KOPT-K1 (cell line): ENCODE measurements around the gene POU2F3.

Experiments used
- H3K27ac ChIP-seq: fragments of 200-600 bp; sonication (generic); 2 replicates; pipeline ENCODE4 v1.5.1; 2016; ENCODE audit warnings: antibody characterized with exemption, mild to moderate bottlenecking, low read depth, low read length; ENCODE audit not compliant: poor library complexity, severe bottlenecking
- H3K36me3 ChIP-seq: fragments of 200-600 bp; sonication (generic); 2 replicates; pipeline ENCODE4 v1.5.1; 2017; ENCODE audit warnings: antibody characterized with exemption, mild to moderate bottlenecking, low read length, moderate library complexity; ENCODE audit not compliant: insufficient read depth
- H3K9me3 ChIP-seq: fragments of 200-600 bp; sonication (generic); 2 replicates; pipeline ENCODE4 v1.5.1; 2017; ENCODE audit warnings: antibody characterized with exemption, low read length, mild to moderate bottlenecking; ENCODE audit not compliant: insufficient read depth, poor library complexity, severe bottlenecking

The POU2F3 gene

DNA sequence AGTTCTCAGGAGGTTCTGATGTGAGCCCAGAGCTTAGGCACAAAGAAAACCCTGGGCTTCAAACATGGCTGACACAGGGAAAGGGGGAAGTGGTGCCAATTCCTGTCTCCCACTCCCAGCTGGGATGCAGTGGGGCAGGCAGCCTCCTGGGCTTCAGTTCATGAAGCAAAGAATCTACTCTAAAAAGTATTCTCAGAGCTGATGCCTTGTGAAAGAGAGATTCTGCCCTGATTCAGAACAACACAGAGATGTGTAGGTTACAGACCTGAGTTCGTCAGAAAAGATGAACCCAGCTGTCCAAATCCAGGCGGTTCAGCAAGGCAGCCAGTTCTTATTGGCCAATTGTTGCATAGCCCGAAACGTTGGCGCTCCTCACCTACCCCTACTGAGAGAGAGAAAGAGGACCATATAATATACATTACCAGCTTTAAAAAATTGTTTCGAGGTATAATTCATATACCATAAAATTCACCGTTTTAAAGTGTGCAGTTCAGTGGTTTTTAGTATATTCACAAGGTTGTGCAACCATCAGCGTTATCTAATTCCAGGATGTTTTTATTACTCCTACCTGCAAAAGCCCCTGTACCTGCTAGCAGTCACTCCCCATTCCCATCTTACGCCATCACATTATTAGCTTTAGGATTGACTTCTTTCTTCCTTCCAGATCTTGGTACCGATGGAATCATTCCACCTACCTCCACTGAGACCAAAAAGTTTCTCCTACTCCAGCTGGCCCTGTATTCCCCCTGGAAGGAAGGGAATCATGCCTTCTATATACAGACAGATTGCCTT, 77.9 kb downstream of the POU2F3 start:
- Histone ChIP-seq H3K36me3 (no peaks in the 10 kb centered on the region), H3K9me3 (no peaks in the 10 kb centered on the region), H3K27ac (no peak overlapping the region)

DNA sequence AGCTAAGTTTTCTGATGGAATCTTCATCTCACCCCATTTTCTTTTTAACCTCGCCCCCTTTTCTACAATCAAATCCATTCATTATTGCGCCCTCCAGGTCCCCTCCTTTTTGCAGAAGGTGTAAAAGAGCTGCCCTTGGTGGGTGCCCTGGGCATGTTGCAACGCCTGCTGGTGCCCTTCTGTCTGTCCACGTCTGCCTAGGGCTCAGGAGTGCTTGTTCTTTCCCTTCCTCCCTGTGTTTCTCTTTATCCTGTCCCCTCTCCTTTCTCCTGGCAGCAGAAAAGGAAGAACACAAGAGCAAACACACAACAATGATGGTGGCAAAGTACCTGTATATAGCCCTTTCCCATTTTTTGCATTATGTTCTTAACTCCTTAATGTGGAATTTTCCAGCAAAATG, 79.0 kb downstream of the POU2F3 start:
- H3K36me3 ChIP-seq = no peaks in the 10 kb centered on the region
- H3K9me3 ChIP-seq = no peaks in the 10 kb centered on the region
- H3K27ac ChIP-seq = no peak overlapping the region

DNA sequence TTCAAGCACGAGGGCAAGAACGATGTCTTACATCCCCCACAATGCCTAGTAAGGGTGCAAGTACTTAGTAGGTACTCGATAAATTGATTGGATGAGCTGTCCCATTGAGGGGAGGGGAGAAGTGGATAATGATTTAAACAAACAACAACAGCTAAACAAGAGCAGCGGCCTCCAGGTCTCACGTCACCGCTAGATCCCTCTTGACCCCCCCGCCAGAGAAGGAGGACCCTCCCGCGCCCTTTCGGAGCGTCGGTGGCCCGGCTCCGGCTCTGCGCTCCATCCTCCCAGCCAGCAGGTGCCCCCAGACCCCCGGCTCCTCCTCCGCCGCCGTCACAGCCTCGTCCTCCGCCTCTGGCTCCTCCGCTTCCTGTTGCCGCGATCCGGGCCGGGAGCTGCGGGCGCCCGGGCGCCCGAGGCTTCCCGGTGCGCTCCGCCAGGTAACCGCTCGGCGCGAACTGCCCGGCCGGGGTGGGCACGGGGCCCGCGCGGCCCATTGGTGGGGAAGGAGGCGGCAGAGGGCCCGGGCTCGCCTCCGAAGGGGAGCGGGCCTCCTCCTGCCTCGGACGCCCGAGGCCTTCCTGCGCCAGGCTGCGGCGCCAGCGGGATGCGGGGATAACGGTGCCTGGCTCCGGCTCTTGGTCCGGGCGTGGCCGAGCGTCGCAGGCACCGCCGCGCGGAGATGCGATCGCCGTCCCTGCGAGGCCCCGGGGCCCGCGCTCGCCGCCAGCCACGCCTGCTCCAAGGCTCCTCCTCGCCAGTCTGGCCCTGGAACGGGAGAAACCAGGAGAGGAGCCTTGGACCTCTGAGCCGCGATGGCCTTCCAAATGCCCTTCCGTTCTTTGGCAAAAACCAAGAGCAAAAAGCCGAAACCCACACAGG, 85.2 kb downstream of the POU2F3 start, which contains the start of gene TLCD5:
TSS of gene TLCD5 (plus strand) at position 368 of the 879 bp plus-strand sequence. CDS start 2,143 bp downstream, outside the sequence.
- H3K9me3 ChIP-seq = no peaks in the 10 kb centered on the region
- H3K27ac ChIP-seq = no peak within 1 kb of the TSS
- H3K36me3 ChIP-seq = no peaks in the 10 kb centered on the region

DNA sequence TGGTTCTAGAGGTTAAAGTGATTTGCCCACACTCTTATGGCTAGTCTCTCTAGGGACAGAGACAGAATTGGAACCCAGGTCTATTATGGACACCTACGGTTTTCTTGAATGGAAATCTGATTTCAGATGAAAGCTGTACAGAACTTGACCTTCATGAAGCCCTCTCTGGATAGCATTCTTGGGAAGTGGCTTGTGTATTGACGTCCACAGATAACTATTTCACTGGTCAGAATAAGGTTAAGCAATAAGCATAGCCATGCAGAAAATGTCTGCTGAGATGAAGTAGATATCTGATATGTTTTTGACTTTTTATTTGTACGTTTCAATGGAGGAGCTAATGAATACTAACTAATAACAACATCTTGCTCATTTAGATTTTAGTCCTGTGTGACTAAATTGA, 86.3 kb downstream of the POU2F3 start:
- no peak overlapping the region for H3K27ac ChIP-seq
- H3K9me3 ChIP-seq = no peaks in the 10 kb centered on the region
- H3K36me3 ChIP-seq = no peaks in the 10 kb centered on the region

GRCh38 chr11:120326845-120327281, 86.9 kb downstream of the POU2F3 start:
- H3K9me3 ChIP-seq = no peaks in the 10 kb centered on the region
- H3K36me3 ChIP-seq = no peaks in the 10 kb centered on the region
- no peak overlapping the region for H3K27ac ChIP-seq

DNA sequence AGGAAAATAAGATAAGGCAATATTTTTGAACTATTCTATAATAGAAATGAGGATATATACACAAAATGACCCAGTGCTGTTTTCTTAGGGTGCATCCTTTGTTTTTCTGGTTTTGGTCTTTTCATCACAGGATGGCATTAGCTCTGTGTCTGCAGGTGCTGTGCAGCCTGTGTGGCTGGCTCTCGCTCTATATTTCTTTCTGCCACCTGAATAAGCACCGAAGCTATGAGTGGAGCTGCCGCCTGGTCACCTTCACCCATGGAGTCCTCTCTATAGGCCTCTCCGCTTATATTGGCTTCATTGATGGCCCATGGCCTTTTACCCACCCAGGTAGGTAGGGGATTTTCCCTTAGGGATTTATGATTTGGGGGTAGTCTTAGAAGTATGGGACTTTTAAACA, 87.4 kb downstream of the POU2F3 start:
- H3K27ac ChIP-seq = no peak overlapping the region
- no peaks in the 10 kb centered on the region for H3K36me3 ChIP-seq
- H3K9me3 ChIP-seq = no peaks in the 10 kb centered on the region

DNA sequence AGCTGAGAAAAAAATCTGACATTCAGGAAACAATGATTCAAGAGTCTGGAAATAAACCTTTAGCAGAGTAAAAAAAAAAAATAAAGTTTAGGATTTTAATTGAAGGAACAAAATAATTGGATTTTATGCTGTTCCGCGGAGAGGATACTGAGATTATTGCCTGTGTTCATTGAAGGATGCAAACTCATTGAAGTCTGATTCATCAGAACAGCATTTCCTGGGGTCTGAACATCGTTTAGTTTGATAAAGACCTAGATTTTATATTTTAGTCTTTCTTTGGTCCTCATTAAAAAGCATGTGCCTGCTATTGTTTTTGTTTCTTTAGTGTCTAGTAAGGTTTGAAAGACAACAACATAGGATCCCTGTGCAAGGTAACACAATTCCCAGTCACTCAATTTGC, 89.6 kb downstream of the POU2F3 start:
- H3K36me3 ChIP-seq = no peaks in the 10 kb centered on the region
- no peak overlapping the region for H3K27ac ChIP-seq
- no peaks in the 10 kb centered on the region for H3K9me3 ChIP-seq

- H3K36me3 ChIP-seq = no peaks in the 10 kb centered on the region
- H3K27ac ChIP-seq = no peak overlapping the region
Measured at GRCh38 chr11:120330045-120330444, 90.1 kb downstream of the POU2F3 start.

GRCh38 chr11:120331301-120331996, 91.5 kb downstream of the POU2F3 start:
- H3K27ac ChIP-seq = no peak overlapping the region
- no peaks in the 10 kb centered on the region for H3K9me3 ChIP-seq
- H3K36me3 ChIP-seq = no peaks in the 10 kb centered on the region

More at GRCh38 chr11:120330045-120330444, 90.1 kb downstream of the POU2F3 start:
- H3K9me3 ChIP-seq = no peaks in the 10 kb centered on the region

- no peaks in the 10 kb centered on the region for H3K36me3 ChIP-seq
- H3K9me3 ChIP-seq = no peaks in the 10 kb centered on the region
- H3K27ac ChIP-seq = no peak overlapping the region
Measured at GRCh38 chr11:120332822-120333716, 93.1 kb downstream of the POU2F3 start.

DNA sequence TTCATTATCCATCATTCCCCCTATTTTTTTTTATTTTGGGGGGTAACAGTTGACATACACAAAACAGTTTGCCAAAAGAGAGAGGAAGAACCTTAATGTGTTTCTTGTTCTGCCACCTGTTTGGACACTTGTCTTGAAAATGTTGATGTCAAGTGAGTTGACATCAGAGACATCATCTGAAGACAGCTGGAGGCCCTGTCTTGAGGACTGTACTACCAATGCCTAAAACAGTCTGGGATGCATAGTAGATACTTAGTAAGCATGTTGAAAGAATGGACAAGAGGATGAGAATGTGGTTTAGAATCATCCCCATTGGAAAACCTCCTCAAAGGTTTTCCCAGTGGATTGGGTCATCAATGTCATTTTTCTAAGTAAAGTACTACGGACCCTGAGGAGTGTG, 93.9 kb downstream of the POU2F3 start:
- H3K9me3 ChIP-seq = no peaks in the 10 kb centered on the region
- H3K36me3 ChIP-seq = no peaks in the 10 kb centered on the region
- no peak overlapping the region for H3K27ac ChIP-seq

DNA sequence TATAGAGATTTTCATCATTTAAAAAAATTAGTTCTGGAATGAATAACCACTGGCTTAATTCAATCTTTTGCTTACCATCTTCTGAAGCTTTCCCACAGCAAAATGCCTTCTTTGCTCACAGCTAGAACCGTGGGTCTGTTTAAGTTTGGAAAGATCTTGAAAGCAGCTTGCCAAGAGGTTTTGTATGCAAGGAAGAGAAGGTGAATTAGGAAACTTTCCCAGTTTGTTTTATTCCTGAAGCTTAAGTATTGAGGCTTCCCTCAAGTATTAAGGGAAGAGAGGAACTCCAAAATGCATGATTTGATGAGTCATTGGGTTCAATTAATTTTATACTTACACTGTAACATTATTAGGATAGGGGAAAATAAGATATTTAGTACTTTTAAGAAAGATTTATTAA, 94.4 kb downstream of the POU2F3 start:
- H3K36me3 ChIP-seq = no peaks in the 10 kb centered on the region
- H3K27ac ChIP-seq = no peak overlapping the region
- H3K9me3 ChIP-seq = no peaks in the 10 kb centered on the region

DNA sequence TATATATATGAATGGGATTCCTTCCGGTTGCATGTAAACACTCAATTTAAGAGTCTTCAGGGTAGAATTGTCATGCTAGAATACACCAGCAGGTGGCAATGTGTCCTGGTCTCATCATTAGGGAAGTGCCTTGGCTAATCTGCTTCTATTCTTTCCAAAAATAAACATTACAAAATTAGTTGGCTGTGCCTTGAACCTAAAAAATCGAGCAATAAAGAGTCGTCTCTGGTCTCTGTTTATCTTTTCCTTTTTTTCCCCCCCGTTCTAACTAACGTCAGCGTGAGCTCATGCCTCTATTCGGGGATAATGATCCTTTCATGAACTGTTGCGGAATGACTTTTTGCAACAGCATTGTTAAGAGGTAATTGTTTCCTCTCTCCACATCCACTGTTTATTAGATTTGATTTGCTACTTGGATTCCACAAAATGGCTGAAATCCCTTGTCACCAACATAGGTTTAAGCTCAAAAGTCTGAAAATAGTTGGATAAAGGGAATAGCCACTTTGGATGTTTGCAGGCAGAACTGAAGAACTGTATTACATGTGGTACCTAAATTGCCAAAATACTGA, 95.0 kb downstream of the POU2F3 start:
- Histone ChIP-seq H3K36me3 (no peaks in the 10 kb centered on the region), H3K9me3 (no peaks in the 10 kb centered on the region), H3K27ac (no peak overlapping the region)

GRCh38 chr11:120335556-120335907, 95.6 kb downstream of the POU2F3 start:
- no peaks in the 10 kb centered on the region for H3K9me3 ChIP-seq
- no peaks in the 10 kb centered on the region for H3K36me3 ChIP-seq
- no peak overlapping the region for H3K27ac ChIP-seq
